Daoy (cell line): ENCODE results near the gene RAB17. TPM values are rescaled to one million over a fixed set of nuclear protein-coding genes. Genes with fewer than 3 reads are reported as not detected.

ENCODE experiments used
- DNase-seq: peaks from one replicate; pipeline ENCODE4 v3.0.0-alpha.2; 2015; ENCODE audit warnings: low read depth
- total RNA-seq: library from RNA; depleted of rRNA; stranded (reverse); fragments of >200 nt; shearing (Covaris generic); gene quantifications from 2 replicates; pipeline ENCODE4 v1.2.3, GENCODE V29; 2014; rRNA removed

RAB17 gene
- total RNA-seq, 1 experiment from 2014 or later = 0.40 TPM

GRCh38 chr2:237538901-237539300, 51.6 kb downstream of the RAB17 start:
- DNase-seq = no peak

GRCh38 chr2:237538001-237538720, 52.4 kb downstream of the RAB17 start:
- DNase-seq = no peak

- DNase-seq = no peak
Observed at GRCh38 chr2:237536617-237537016, 53.9 kb downstream of the RAB17 start.

- DNase-seq = no peak
Observed at GRCh38 chr2:237536083-237536415, 54.5 kb downstream of the RAB17 start.

GRCh38 chr2:237535385-237536082, 55.0 kb downstream of the RAB17 start:
- no peak for DNase-seq

- no peak for DNase-seq
Observed at GRCh38 chr2:237534380-237534779, 56.2 kb downstream of the RAB17 start.

DNA sequence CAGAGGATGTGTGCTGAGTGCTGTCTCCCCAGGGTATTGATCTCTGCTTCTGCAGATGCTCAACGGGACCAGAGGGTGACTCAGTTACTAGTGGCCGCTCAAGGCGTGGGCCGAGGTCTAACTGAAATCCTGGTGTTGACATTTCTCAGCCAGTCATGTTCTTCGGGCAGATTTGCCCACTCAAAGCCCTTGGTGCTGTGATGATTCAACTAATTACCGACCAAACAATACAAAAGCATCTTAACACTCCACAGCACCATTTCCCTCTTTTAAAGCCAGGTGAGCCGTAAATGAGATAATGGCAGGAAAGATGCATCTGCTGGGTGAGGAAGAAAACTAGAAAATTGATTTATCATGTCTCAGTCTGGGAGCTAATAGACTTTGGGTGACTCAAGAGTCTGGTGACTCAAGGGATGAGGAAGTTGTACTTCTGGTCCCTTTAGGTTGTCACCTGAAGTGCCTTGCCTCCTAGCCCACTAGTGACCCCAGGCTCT, 56.8 kb downstream of the RAB17 start:
- DNase-seq = peak; percentile 65

DNA sequence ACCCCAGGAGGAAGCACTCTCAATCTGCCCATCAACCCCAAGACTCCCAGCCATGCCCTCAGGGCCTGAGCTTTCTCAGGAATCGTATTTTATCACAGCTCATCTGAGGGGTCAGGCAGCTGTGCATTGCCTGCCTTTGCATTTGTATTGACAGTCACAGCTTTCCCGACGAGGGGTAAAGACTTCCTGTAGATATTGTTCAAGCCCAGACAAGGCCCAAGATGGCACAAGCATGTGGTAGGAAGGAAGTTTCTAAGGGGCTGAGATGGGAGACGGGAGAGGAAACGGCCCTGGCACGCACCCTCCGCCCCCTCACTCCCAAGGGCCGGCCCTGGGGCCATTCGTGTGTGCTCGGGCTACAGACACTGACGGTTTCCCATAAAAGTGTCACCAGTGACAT, 58.4 kb downstream of the RAB17 start:
- no peak for DNase-seq

DNA sequence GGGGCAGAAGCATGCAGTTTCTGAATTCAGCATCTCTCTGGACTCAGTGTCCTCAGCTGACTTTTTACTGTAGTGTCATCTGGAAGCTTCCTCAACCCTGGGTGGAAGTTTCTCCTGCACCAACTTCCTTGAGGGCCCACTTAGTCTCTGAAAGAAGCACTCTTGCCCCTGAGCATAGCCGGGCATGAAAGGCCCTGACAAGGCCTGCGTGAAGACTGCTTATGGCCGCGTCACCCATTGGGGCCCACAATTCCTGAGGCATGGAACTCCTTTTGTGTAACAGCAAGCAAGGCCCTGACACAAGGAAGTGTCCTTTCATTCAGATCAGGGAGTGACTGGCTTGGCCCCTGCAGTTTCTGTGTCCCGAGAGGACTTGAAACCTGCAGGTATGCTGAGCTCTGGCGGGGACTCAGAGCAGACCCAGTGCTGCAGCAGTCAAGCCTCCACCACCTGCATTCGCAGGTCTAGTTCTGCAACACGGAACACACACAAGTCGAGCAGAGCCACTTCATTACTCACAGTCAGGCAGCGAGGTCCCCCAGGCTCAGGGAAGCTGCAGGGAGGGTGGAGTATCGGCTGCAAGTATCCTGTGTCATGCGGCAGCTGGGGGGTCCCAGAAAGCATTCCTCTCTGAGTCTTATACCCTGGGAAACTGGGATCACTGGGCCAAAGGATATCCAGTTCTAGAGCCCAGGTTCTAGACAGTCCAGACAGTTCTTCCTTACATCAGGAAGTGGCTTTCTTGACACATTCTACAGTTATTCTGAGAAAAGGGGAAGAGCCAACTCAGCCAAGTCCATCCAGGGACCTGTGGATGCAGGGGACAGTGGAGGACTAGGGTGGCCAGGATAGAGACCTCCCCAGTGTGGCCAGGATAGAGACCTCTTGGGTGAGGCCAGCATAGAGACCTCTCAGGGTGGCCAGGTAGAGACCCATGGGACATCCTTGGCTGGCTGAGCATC, 59.8 kb downstream of the RAB17 start:
- DNase-seq = no peak

GRCh38 chr2:237529452-237530402, 60.8 kb downstream of the RAB17 start:
- no peak for DNase-seq

DNA sequence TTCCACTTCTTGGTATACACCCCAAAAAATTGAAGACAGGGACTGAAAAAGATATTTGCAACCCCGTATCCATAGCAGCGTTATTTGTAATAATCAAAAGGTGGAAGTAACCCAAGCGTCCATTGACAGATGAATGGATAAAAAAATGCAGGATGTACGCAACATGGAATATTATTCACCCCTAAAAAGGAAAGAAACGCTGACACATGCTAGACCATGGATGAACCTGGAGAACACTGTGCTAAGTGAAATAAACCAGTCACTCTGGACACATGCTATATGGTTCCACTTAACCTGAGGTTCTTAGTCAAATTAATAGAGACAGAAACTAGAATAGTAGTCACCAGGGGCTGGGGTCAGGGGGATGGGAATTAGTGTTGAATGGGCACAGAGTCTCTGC, 62.8 kb downstream of the RAB17 start:
- no peak for DNase-seq

GRCh38 chr2:237527233-237527632, 63.3 kb downstream of the RAB17 start:
- no peak for DNase-seq

DNA sequence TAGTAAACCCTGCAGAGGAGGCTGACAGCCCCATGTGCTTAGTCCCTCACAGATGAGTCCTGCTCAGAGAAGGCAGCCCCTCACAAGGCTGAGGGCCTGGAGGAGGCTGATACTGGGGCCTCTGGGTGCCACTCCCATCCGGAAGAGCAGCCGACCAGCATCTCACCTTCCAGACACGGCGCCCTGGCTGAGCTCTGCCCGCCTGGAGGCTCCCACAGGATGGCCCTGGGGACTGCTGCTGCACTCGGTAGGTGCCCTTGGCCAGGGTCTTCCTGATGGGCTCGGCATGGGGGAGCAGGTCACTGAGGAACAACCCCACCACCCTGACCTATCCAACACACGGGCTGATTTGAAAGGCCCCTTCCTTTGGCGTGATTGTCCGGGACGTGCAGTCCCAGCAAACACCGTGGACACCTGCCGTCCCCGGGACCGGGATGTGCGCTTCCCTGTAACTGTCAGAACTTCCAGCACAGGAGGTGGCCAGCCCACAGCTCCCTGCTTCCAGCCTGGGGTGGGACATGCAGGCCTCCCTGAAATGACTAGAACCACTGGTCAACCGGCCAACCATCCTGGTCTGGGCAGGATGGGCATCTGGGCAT, 64.9 kb downstream of the RAB17 start:
- DNase-seq = no peak

DNA sequence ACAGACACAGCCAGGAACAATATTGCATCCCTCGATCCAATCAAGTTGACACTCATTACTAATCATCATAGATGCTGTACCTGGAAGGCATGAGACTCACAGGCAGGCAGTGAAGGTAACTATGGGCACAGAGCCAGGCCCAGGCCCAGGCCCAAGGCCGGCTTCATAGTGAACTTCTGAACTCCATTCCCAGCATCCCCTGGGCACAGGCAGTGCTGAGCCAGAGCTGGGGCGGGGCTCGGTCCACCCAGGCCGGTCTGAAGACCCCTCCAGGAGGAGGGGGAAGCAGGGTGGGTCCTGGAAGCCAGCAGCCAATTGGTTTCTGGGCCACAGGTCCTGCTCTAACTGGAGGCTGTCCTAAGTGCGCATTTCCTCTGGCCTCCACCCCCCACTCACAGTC, 65.9 kb downstream of the RAB17 start:
- DNase-seq = no peak

Other genes with a start within 250 kb of the RAB17 start
- 268 and 296 TPM in 2 replicates for gene COL6A3, start 176.6 kb downstream of the RAB17 start, total RNA-seq
- gene MLPH, start 103.5 kb downstream of the RAB17 start, total RNA-seq = 53.1 and 58.8 TPM in 2 replicates
- not detected in 2 replicates for gene PRLH, start 24.2 kb downstream of the RAB17 start, total RNA-seq
- gene LRRFIP1, start 36.9 kb upstream of the RAB17 start, total RNA-seq = 35.1 and 41.3 TPM in 2 replicates
- gene RBM44, start 208.0 kb upstream of the RAB17 start, total RNA-seq = 0.06 and 0.30 TPM in 2 replicates